GM23338 (cell line): ENCODE data around the gene IGFL4. TPM values are rescaled to one million over a fixed set of nuclear protein-coding genes. Genes with fewer than 3 reads are reported as not detected.

Source experiments
- ATAC-seq: fragments of 200-7000 bp; cut with Tn5 transposase; 3 replicates; pipeline ENCODE4 v1.9.1; 2020
- DNase-seq: peaks from one replicate; pipeline ENCODE4 v3.0.0-alpha.2; 2015; ENCODE audit warnings: low spot score
- H2AFZ ChIP-seq: fragments of 200-600 bp; sonication (generic); 2 replicates; pipeline ENCODE4 v1.8.0; 2016; ENCODE audit warnings: antibody characterized with exemption, mild to moderate bottlenecking, moderate library complexity
- H3F3A ChIP-seq: fragments of 200-600 bp; sonication (generic); replicated peaks from 2 replicates; pipeline ENCODE4 v1.8.0; 2017; ENCODE audit warnings: antibody characterized with exemption, mixed run types, low read depth
- H3K27ac ChIP-seq: fragments of 200-600 bp; sonication (generic); 2 replicates; pipeline ENCODE4 v1.6.1; 2016; ENCODE audit warnings: low read depth
- H3K27me3 ChIP-seq: fragments of 200-600 bp; sonication (generic); 2 replicates; pipeline ENCODE4 v1.8.0; 2016; ENCODE audit warnings: mild to moderate bottlenecking, mixed run types, moderate library complexity; ENCODE audit not compliant: insufficient read depth
- H3K36me3 ChIP-seq: fragments of 200-600 bp; sonication (generic); 2 replicates; pipeline ENCODE4 v1.8.0; 2016; ENCODE audit warnings: mild to moderate bottlenecking; ENCODE audit not compliant: insufficient read depth
- H3K4me1 ChIP-seq: fragments of 200-600 bp; sonication (generic); 2 replicates; pipeline ENCODE4 v1.8.0; 2016; ENCODE audit warnings: mild to moderate bottlenecking, moderate library complexity; ENCODE audit not compliant: insufficient read depth
- H3K4me2 ChIP-seq: fragments of 200-600 bp; sonication (generic); 2 replicates; pipeline ENCODE4 v1.7.1; 2017; ENCODE audit warnings: mixed run types
- H3K4me3 ChIP-seq: fragments of 200-600 bp; sonication (generic); 2 replicates; pipeline ENCODE4 v1.6.1; 2016; ENCODE audit warnings: mixed run types
- H3K79me2 ChIP-seq: fragments of 200-600 bp; sonication (generic); replicated peaks from 2 replicates; pipeline ENCODE4 v1.8.0; 2017; ENCODE audit warnings: mild to moderate bottlenecking; ENCODE audit not compliant: insufficient read depth
- H3K9me2 ChIP-seq: fragments of 200-600 bp; sonication (generic); 2 replicates; pipeline ENCODE4 v1.8.0; 2017; ENCODE audit not compliant: insufficient read depth
- H4K20me1 ChIP-seq: fragments of 200-600 bp; sonication (generic); replicated peaks from 2 replicates; pipeline ENCODE4 v1.8.0; 2017; ENCODE audit warnings: mild to moderate bottlenecking; ENCODE audit not compliant: insufficient read depth
- H3K27ac Mint-ChIP-seq: 2 replicates; pipeline ENCODE4 v1.8.0; 2020; ENCODE audit warnings: inconsistent platforms, mild to moderate bottlenecking, moderate library complexity, mixed read lengths
- H3K27me3 Mint-ChIP-seq: 3 replicates; pipeline ENCODE4 v1.8.0; 2022; ENCODE audit warnings: low read depth, mild to moderate bottlenecking, moderate library complexity, mixed read lengths, inconsistent platforms; ENCODE audit not compliant: insufficient read depth, poor library complexity
- H3K36me3 Mint-ChIP-seq: 3 replicates; pipeline ENCODE4 v1.8.0; 2021; ENCODE audit warnings: low read depth, mild to moderate bottlenecking, inconsistent platforms, moderate library complexity, mixed read lengths
- H3K4me1 Mint-ChIP-seq: 3 replicates; pipeline ENCODE4 v1.8.0; 2020; ENCODE audit warnings: mild to moderate bottlenecking, inconsistent platforms, mixed read lengths
- H3K4me3 Mint-ChIP-seq: 3 replicates; pipeline ENCODE4 v1.8.0; 2021; ENCODE audit warnings: moderate library complexity, mild to moderate bottlenecking, inconsistent platforms, mixed read lengths
- H3K9me3 Mint-ChIP-seq: 3 replicates; pipeline ENCODE4 v1.8.0; 2020; ENCODE audit warnings: moderate library complexity, mild to moderate bottlenecking, inconsistent platforms, mixed read lengths
- CREB1 ChIP-seq: fragments of 250-450 bp; sonication (Bioruptor Pico); IDR thresholded peaks from 2 replicates; pipeline ENCODE4 v1.5.0; 2020; ENCODE audit warnings: low read depth, mild to moderate bottlenecking, moderate library complexity
- CTCF ChIP-seq, 2 experiments: fragments of 200-600 bp in 1 of 2; sonication (generic) in 1 of 2; conservative IDR thresholded peaks; 2 replicates each; pipeline versions ENCODE4 v1.5.1 to v1.6.1; 2016 to 2017; ENCODE audit warnings: antibody characterized with exemption in 2 of 2, low read depth in 2 of 2, mild to moderate bottlenecking in 2 of 2, moderate library complexity in 1 of 2
- ETS1 ChIP-seq: IDR thresholded peaks from 2 replicates; pipeline ENCODE4 v1.6.1; 2016; ENCODE audit warnings: antibody characterized with exemption
- EZH2 ChIP-seq: fragments of 200-600 bp; sonication (generic); IDR thresholded peaks from one replicate; pipeline ENCODE4 v1.8.0; 2017; ENCODE audit warnings: antibody characterized with exemption, mild to moderate bottlenecking, low read depth; ENCODE audit not compliant: unreplicated experiment
- EZH2phosphoT487 ChIP-seq: fragments of 200-600 bp; sonication (generic); IDR thresholded peaks from one replicate; pipeline ENCODE4 v1.8.1; 2018; ENCODE audit warnings: antibody characterized with exemption; ENCODE audit not compliant: unreplicated experiment
- NANOG ChIP-seq: IDR thresholded peaks from 2 replicates; pipeline ENCODE4 v1.6.1; 2016; ENCODE audit warnings: antibody characterized with exemption, borderline replicate concordance
- POLR2AphosphoS5 ChIP-seq: IDR thresholded peaks from 2 replicates; pipeline ENCODE4 v1.6.1; 2016; ENCODE audit warnings: antibody characterized with exemption, low read depth
- STAT1 ChIP-seq: IDR thresholded peaks from one replicate; pipeline ENCODE4 v1.6.1; 2016; ENCODE audit warnings: antibody characterized with exemption; ENCODE audit not compliant: unreplicated experiment
- ZNF114 ChIP-seq: fragments of 250-450 bp; sonication (Bioruptor Pico); IDR thresholded peaks from 2 replicates; pipeline ENCODE4 v1.5.0; 2020; ENCODE audit warnings: mild to moderate bottlenecking, moderate library complexity
- ZNF331 ChIP-seq: fragments of 250-450 bp; sonication (Bioruptor Pico); IDR thresholded peaks from 2 replicates; pipeline ENCODE4 v1.5.0; 2020; ENCODE audit warnings: low read depth, mild to moderate bottlenecking, moderate library complexity
- ZNF462 ChIP-seq: fragments of 250-450 bp; sonication (Bioruptor Pico); IDR thresholded peaks from 2 replicates; pipeline ENCODE4 v1.5.0; 2020; ENCODE audit warnings: mild to moderate bottlenecking, moderate library complexity
- polyA plus RNA-seq: library from polyadenylated mRNA; unstranded; fragments of >200 nt; fragmentation: Nextera tagmentation; extraction: Ambion mirVana; gene quantifications from 2 replicates; pipeline ENCODE4 v1.2.1, GENCODE V29; 2016
- total RNA-seq: library from RNA; depleted of rRNA; stranded (reverse); fragments of >200 nt; shearing (Covaris generic); gene quantifications from 2 replicates; pipeline ENCODE4 v1.2.3, GENCODE V29; 2014

IGFL4 gene
- total and polyA plus RNA-seq, 2 experiments from 2014 or later: 0.06 to 0.87 TPM

- H3K4me3 ChIP-seq: no peak overlapping the region
- ATAC-seq: no peak
- Mint-ChIP-seq H3K36me3 (no peaks in the 10 kb centered on the region), H3K27ac (no peak overlapping the region), H3K4me1 (peaks cover 6% of the 10 kb centered on the region; the same call in 2 of the 3 replicates), H3K27me3 (peaks cover 12% of the 10 kb centered on the region), H3K4me3 (no peak overlapping the region), H3K9me3 (no peaks in the 10 kb centered on the region)
- TF ChIP-seq CREB1 (CRISPR knock-in tag) (no peak), EZH2 (no peak), CTCF (conservative IDR thresholded peaks at IDR 0.05; ENCODE audit: low read depth in 2 of 2) (no peak), POLR2AphosphoS5 (no peak), ETS1 (no peak)
- H2AFZ ChIP-seq: no peak overlapping the region
- DNase-seq: no peak
- H3F3A ChIP-seq: no peaks in the 10 kb centered on the region
- H4K20me1 ChIP-seq: no peaks in the 10 kb centered on the region
- no peaks in the 10 kb centered on the region for H3K79me2 ChIP-seq
- H3K9me2 ChIP-seq: no peaks in the 10 kb centered on the region
- H3K4me2 ChIP-seq: no peak overlapping the region
- no peaks in the 10 kb centered on the region for H3K4me1 ChIP-seq
- H3K36me3 ChIP-seq: no peaks in the 10 kb centered on the region
- no peak overlapping the region for H3K27ac ChIP-seq
- H3K27me3 ChIP-seq: peaks cover 35% of the 10 kb centered on the region
Observed at GRCh38 chr19:46073268-46073922, 32.6 kb upstream of the IGFL4 start.

GRCh38 chr19:46069806-46070341, 29.1 kb upstream of the IGFL4 start:
- Mint-ChIP-seq H3K36me3 (no peaks in the 10 kb centered on the region), H3K9me3 (no peaks in the 10 kb centered on the region), H3K4me3 (no peak overlapping the region), H3K27ac (no peak overlapping the region), H3K27me3 (peaks cover 1% of the 10 kb centered on the region), H3K4me1 (no peaks in the 10 kb centered on the region)
- Histone ChIP-seq H4K20me1 (no peaks in the 10 kb centered on the region), H3K4me2 (no peak overlapping the region), H3K79me2 (no peaks in the 10 kb centered on the region), H3K4me3 (no peak overlapping the region), H3F3A (no peaks in the 10 kb centered on the region), H2AFZ (no peak overlapping the region), H3K9me2 (no peaks in the 10 kb centered on the region), H3K27ac (no peak overlapping the region), H3K4me1 (no peaks in the 10 kb centered on the region), H3K36me3 (no peaks in the 10 kb centered on the region), H3K27me3 (0 out of 2 replicates have a peak, but pooled peaks cover 6% of the 10 kb centered on the region)
- ATAC-seq: no peak
- no peak for DNase-seq
- TF ChIP-seq ZNF331 (no peak), STAT1 (no peak), ZNF114 (CRISPR knock-in tag) (no peak), EZH2 (no peak), POLR2AphosphoS5 (no peak), EZH2phosphoT487 (no peak), ETS1 (no peak), ZNF462 (CRISPR knock-in tag) (no peak), NANOG (no peak)
